ENCODE measurements around the gene CCDC33. TPM values are rescaled to one million over a fixed set of nuclear protein-coding genes. Genes with fewer than 3 reads are reported as not detected.

The CCDC33 gene
- total RNA-seq, 2 experiments from 2014 or later: not detected

GRCh38 chr15:74322558-74323180 is 86.5 kb downstream of the CCDC33 start:
- ChIA-PET CTCF (interaction anchor here (0.6 to 3.9 kb wide), 12 partner anchors 8 to 350 kb away, joined by 3 to 31 read pairs (median 4); no protein-coding TSS in a partner anchor), POLR2A (no interaction called here)

DNA sequence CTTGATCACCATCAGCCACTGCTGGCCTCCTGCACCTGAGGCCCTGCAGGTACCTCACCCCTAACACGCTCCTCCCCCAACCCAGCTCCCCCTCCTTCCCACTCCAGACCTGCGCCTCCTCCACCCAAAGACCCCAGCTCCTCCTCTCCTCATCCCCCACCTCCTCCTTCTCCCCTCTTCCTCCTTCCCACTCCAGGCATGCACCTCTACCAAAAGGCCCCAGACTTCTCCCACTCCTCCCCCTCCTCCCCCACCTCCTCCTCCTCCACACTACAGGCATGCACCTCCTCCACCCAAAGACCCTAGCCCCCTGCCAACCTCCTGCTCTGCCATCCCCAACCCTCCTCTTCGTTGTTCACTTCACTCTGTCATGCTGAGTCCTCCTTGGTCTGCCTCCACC is 88.6 kb downstream of the CCDC33 start:
- CTCF ChIA-PET: no interaction called here
- POLR2A ChIA-PET: no interaction called here

DNA sequence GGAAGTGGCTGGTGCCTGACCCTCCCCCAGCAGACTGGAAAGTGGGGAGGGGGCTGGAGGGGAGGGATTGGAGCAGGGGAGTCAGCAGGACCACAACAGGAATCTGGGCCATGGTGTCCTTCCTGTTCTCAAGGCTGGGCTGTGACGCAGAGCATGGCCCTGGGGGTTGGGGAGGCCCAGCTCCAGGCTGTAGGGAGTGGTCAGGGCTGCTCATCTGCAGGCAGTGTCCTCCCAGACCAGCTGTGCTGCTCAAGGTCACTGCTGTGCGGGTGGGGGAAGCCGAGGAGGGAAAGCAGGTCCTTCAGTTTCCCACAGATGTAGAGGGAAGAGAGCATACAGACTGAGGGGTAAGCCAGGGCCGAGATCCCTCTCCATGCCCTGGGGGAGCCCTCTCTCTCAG is 90.6 kb downstream of the CCDC33 start:
- ChIA-PET CTCF (interaction anchor here (1.6 kb wide), 1 partner anchor 199 kb away, joined by 3 read pairs; no protein-coding TSS in a partner anchor), POLR2A (no interaction called here)

GRCh38 chr15:74327756-74328155 is 91.6 kb downstream of the CCDC33 start:
- CTCF ChIA-PET: no interaction called here

GRCh38 chr15:74328331-74329056 is 92.4 kb downstream of the CCDC33 start:
- POLR2A ChIA-PET: interaction anchor here (0.7 kb wide), 1 partner anchor 13 kb away, joined by 3 read pairs; no protein-coding TSS in a partner anchor

More at GRCh38 chr15:74327756-74328155, 91.6 kb downstream of the CCDC33 start:
- POLR2A ChIA-PET: no interaction called here

GRCh38 chr15:74330861-74331408 is 94.8 kb downstream of the CCDC33 start:
- ChIA-PET CTCF (interaction anchor here (1.4 to 1.5 kb wide), 2 partner anchors 9 kb away, joined by 3 read pairs; no protein-coding TSS in a partner anchor), POLR2A (no interaction called here)

More at GRCh38 chr15:74328331-74329056, 92.4 kb downstream of the CCDC33 start:
- CTCF ChIA-PET: no interaction called here

DNA sequence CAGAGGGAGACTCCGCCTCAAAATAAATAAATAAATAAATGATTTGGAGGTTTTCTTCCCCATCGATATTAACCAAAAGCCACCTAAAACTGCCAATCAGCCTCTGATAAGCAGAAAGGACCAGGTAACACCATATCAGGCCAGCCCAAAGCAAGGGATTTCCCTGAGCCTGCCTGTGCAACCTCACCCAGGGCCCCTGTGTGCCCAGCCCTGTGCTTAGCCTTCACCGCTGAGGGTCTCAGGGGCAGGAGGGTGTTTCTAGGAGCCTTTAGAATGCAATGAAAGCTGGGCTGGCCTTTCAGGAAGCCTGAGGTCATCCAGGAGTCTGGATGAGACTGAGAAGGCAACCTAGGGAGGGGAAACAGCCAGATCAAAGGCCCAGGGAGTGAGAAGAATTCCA is 95.9 kb downstream of the CCDC33 start:
- CTCF ChIA-PET: no interaction called here

GRCh38 chr15:74332611-74333010 is 96.5 kb downstream of the CCDC33 start:
- ChIA-PET CTCF (interaction anchor here (1.5 kb wide), 1 partner anchor 10 kb away, joined by 5 read pairs; no protein-coding TSS in a partner anchor), POLR2A (no interaction called here)

More for the DNA sequence above, 95.9 kb downstream of the CCDC33 start:
- POLR2A ChIA-PET: no interaction called here

DNA sequence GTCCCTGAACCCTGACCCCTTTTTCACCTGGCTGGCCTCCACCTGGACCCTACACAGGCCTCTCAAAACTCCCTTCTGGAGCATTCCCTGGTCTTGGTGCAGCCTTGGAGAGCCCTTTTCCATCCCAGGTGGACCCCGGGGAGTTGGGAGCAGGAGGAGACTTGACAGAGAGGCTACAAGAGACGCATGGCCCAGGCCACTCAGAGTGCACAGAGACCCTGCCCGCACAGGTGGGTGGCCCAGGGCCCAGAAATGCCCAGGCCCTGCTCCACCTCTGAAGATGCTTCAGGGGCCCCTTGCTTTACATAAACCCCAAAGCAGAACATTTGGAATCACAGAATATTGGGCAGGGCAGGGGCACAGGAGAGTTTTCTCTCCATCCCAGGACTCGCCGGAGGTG is 97.0 kb downstream of the CCDC33 start:
- ChIA-PET POLR2A (no interaction called here), CTCF (interaction anchor here (1.5 kb wide), 1 partner anchor 10 kb away, joined by 5 read pairs; no protein-coding TSS in a partner anchor)

GRCh38 chr15:74333662-74334061 is 97.5 kb downstream of the CCDC33 start:
- ChIA-PET POLR2A (no interaction called here), CTCF (interaction anchor here (1.5 kb wide), 1 partner anchor 11 kb away, joined by 5 read pairs; no protein-coding TSS in a partner anchor)

GRCh38 chr15:74334127-74334526 is 98.0 kb downstream of the CCDC33 start:
- ChIA-PET POLR2A (no interaction called here), CTCF (interaction anchor here (1.5 kb wide), 1 partner anchor 11 kb away, joined by 5 read pairs; no protein-coding TSS in a partner anchor)

DNA sequence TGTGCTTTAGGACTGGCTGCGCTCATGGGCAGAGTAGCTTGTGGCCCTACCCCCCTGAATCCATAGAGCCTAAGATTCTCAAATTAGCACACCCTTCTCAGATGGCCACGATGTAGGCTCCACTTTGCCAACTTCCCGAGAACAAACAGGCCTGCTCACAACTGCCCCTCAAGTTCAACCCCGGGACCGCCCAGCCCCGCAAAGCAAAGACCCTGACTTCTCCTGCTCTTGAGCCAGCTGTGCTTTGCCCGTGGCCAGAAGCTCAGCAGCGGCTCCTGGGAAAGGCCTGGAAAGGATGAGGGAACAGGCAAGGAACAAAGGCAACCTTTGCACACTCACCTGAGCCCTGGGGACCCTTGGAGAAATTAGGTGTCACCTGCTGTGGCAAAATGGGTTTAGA is 99.3 kb downstream of the CCDC33 start:
- POLR2A ChIA-PET: no interaction called here
- CTCF ChIA-PET: no interaction called here

- ChIA-PET CTCF (no interaction called here), POLR2A (no interaction called here)
These were observed 100.2 kb downstream of the CCDC33 start for GRCh38 chr15:74336061-74337005.

DNA sequence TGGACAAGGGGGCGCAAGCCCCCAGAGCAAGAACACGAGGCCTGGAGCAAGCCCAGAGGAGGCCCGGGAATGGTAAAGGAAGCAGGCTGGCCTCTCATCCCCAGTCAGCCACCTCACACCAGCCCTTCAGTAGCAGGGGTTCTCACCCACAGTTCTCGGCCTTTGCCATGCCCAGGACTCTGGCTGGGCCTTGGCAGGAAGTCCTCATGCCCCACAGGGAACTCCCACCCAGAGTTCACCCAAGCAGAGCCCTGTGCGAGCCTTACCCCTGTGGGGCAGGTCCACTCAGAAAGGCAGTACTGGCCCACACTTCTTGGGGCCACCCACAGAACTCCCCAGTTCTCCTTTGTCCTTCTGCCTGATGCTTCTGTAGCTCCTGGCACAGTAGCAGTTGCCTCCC is 101.0 kb downstream of the CCDC33 start:
- POLR2A ChIA-PET: no interaction called here
- CTCF ChIA-PET: no interaction called here

DNA sequence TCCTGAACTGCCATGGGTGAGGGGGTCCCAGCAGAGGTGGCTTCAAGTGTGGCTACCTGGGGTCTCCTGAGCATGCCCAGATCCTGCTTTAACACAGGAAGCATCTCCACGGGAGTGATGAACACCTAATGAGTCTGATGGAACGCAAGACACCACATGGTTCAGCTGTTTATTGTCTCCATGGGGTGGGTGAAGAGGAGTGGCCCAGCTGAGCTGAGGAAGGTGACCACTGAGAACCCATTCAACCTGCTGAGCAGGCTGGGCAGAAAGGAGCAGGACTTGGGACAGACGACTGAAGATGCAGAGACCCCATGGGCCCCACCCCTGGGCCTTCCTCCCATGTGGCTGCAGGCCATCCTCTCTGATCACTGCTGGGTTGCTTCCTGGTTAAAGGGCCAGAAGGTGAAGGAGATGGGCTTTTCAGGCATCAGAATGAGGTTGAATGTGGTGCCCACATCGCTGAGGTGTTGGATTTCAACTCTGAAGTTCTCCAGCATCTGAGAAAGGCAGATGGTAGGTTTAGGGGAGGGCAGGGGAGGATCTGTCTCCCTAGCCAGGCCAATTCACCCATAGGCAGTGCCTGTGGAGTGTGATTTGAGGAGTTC is 101.6 kb downstream of the CCDC33 start:
- ChIA-PET CTCF (no interaction called here), POLR2A (no interaction called here)

DNA sequence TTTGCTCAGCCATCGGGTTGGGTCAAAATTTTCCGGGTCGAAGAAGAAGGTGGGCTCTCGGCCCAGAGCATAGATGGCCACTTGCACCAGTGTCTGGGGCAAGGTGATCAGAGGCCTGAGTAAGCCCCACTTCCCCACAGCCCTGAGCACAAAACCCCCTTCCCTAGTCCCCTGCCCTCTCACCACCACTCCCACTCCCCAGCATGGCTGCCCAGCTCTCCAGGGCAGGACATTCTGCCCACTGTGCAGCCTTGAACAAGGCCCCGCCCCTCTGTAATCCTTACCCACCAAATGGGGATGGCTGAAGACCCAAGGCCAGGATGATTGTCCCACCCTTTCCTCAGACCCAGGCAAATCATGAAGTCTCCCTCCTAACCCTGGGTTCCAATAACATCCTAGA is 102.5 kb downstream of the CCDC33 start:
- ChIA-PET CTCF (no interaction called here), POLR2A (no interaction called here)

DNA sequence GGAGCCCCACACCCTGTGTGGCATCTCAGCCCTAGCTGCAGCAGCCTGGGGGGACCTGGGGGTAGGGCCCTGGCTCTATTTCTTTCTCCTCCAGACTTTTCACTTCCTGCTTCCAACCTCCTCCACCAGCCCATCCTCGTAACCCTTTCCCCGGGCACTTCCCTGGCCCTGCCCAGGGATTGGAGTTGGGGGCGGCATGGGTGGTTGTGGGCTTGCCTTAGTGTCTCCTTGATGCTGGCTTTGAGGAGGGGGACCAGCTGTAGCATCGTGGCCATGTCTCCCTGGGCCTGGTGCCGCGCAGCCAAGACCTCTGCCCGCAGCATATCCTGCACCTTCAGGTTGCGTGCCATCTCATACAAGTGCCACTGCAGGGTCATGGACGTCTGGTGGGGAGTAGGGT is 103.2 kb downstream of the CCDC33 start:
- POLR2A ChIA-PET: no interaction called here
- CTCF ChIA-PET: no interaction called here

DNA sequence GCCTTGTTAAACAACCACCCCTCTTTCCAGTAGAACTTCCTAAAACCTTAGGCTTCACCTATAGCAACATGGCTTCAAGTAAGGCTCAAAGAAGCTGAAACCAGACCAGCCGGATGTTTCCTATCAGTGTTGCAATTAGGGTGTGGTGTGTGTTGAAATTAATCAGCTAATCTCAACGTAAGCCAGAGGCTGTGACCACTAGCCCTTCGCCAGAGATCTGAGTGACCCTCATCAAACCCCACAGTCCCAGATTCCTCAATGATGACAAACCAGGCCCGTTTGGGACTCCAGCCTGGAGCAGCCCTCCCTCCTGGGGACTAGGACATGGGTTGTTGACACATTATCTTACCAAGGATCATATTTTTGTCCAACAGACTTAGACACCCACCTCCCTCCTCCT is 104.0 kb downstream of the CCDC33 start:
- CTCF ChIA-PET: interaction anchor here (1.1 kb wide), 1 partner anchor 10 kb away, joined by 3 read pairs; no protein-coding TSS in a partner anchor
- POLR2A ChIA-PET: no interaction called here

GRCh38 chr15:74343127-74343796 is 107.1 kb downstream of the CCDC33 start:
- ChIA-PET CTCF (no interaction called here), POLR2A (no interaction called here)

Measured in activated CD8-positive, alpha-beta memory T cell treated with anti-CD3 and anti-CD28 coated beads for 36 hours (primary cell).